ENCODE results near the gene VEPH1.

The VEPH1 gene

GRCh38 chr3:157472648-157473047 is 30.6 kb downstream of the VEPH1 start:
- no peak for DNase-seq

- DNase-seq = no peak
Measured at GRCh38 chr3:157471064-157471463, 32.2 kb downstream of the VEPH1 start.

GRCh38 chr3:157469561-157470294 is 33.5 kb downstream of the VEPH1 start:
- DNase-seq = no peak

GRCh38 chr3:157467200-157467599 is 36.0 kb downstream of the VEPH1 start:
- DNase-seq = no peak

GRCh38 chr3:157465741-157466140 is 37.5 kb downstream of the VEPH1 start:
- DNase-seq = no peak

GRCh38 chr3:157464321-157464720 is 38.9 kb downstream of the VEPH1 start:
- DNase-seq = no peak

GRCh38 chr3:157463816-157464215 is 39.4 kb downstream of the VEPH1 start:
- DNase-seq = no peak

- DNase-seq = no peak
Measured at GRCh38 chr3:157460253-157460652, 43.0 kb downstream of the VEPH1 start.

- no peak for DNase-seq
Measured at GRCh38 chr3:157459706-157460105, 43.5 kb downstream of the VEPH1 start.

- no peak for DNase-seq
Measured at GRCh38 chr3:157453824-157454223, 49.4 kb downstream of the VEPH1 start.

GRCh38 chr3:157452097-157452496 is 51.1 kb downstream of the VEPH1 start:
- DNase-seq = no peak

GRCh38 chr3:157447026-157447694 is 56.1 kb downstream of the VEPH1 start:
- DNase-seq = no peak

- DNase-seq = no peak
Measured at GRCh38 chr3:157445857-157446256, 57.4 kb downstream of the VEPH1 start.

- no peak for DNase-seq
Measured at GRCh38 chr3:157444797-157445184, 58.4 kb downstream of the VEPH1 start.

- DNase-seq = no peak
Measured at GRCh38 chr3:157443905-157444796, 59.1 kb downstream of the VEPH1 start.

- DNase-seq = no peak
Measured at GRCh38 chr3:157442729-157443128, 60.5 kb downstream of the VEPH1 start.

GRCh38 chr3:157441102-157441624 is 62.1 kb downstream of the VEPH1 start:
- DNase-seq = no peak

- DNase-seq = no peak
Measured at GRCh38 chr3:157438194-157438730, 65.0 kb downstream of the VEPH1 start.

- peak; percentile 28 for DNase-seq
Measured at GRCh38 chr3:157436583-157437291, 66.5 kb downstream of the VEPH1 start, which contains the start of gene PTX3. Gene PTX3, plus strand, starts transcription at chr3:157436850. Its CDS starts 84 bp downstream, at chr3:157436934.

- DNase-seq = no peak
Measured at GRCh38 chr3:157429708-157430107, 73.5 kb downstream of the VEPH1 start.

GRCh38 chr3:157428853-157429252 is 74.4 kb downstream of the VEPH1 start:
- no peak for DNase-seq

GRCh38 chr3:157427901-157428300 is 75.3 kb downstream of the VEPH1 start:
- DNase-seq = no peak

Measured in stimulated activated CD8-positive, alpha-beta memory T cell treated with anti-CD3 and anti-CD28 coated beads, Interleukin-4, amount 100 ng/mL, for 48 hours (primary cell).